ENCODE data around the gene MBNL2.

The MBNL2 gene

DNA sequence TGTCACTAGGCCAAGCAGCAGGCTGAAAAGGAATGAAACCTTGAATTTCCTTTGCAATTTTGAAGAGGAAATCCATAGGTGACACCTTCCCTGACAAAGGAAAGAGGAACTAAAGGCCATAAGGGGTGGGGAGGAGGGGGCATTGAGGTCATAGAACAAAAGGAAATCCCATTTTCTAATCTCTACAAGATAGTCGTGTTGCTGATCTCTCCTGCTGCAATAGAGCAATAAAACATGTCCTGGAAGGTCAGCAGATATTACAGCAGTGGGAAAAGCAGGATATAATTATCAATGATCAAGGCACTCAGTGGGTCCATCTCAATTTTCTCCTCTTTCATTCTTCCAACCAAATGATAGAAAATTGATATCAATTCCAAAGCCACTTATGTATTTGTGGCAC lies 191.6 kb downstream of the MBNL2 start:
- WGBS (ENCODE audit: insufficient coverage, insufficient read length) = no CpG with 5 or more reads among the region's 1 CpG
- no peaks in the 10 kb centered on the region for H3K4me1 ChIP-seq (ENCODE audit: control insufficient read depth, insufficient read depth, low read length)
- DNase-seq (ENCODE audit: low read depth, low spot score) = no peak
- no peaks in the 10 kb centered on the region for H3K27me3 ChIP-seq (ENCODE audit: control insufficient read depth, insufficient read depth, low read length)
- H3K27ac ChIP-seq (ENCODE audit: low read length) = no peak overlapping the region
- no peaks in the 10 kb centered on the region for H3K9me3 ChIP-seq (ENCODE audit: control insufficient read depth, insufficient read depth, low read length)
- H3K4me3 ChIP-seq (ENCODE audit: low read length) = no peak overlapping the region
- no peaks in the 10 kb centered on the region for H3K36me3 ChIP-seq (ENCODE audit: control insufficient read depth, insufficient read depth, low read length)

DNA sequence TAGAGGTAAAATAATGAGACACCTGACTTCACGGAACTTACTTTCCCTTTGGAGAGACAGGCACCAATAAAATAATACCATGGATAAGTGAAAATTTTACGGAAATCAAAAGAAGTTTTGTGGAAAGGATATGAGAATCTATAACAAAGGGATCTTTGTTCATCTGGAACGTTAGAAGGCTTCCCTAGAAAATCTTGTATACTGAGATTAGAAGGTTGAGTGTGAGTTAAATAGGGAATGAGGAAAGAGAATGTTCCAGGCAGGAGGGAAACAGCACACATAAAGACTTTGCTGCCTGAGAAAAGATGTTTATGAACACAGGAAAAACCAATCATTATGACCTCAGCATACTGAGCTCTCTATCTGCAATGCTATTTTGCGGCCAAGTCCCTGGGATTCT lies 192.3 kb downstream of the MBNL2 start:
- Histone ChIP-seq H3K27ac (ENCODE audit: low read length) (no peak overlapping the region), H3K4me1 (ENCODE audit: control insufficient read depth, insufficient read depth, low read length) (no peaks in the 10 kb centered on the region), H3K4me3 (ENCODE audit: low read length) (no peak overlapping the region), H3K27me3 (ENCODE audit: control insufficient read depth, insufficient read depth, low read length) (no peaks in the 10 kb centered on the region), H3K36me3 (ENCODE audit: control insufficient read depth, insufficient read depth, low read length) (no peaks in the 10 kb centered on the region), H3K9me3 (ENCODE audit: control insufficient read depth, insufficient read depth, low read length) (no peaks in the 10 kb centered on the region)
- no CpG with 5 or more reads among the region's 4 CpGs for WGBS (ENCODE audit: insufficient coverage, insufficient read length)
- DNase-seq (ENCODE audit: low read depth, low spot score) = no peak

DNA sequence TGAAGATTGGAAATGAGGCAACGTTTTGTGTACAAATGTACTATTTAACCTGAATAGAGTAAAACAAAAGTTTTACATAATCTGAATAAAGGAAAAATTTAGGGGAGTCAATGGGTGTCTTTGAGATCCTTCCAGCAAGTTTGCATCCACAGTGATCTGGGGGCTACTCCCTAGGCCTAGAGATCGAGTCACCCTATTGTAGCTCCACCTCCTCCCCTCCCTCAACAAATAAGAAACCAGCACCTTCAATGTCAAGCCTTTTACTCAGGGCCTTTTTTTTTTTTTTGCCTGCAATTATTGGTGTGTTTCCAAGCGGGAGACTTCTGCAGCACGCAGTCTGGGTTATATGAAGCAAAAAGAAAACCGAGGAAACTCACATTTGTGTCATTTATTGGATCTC lies 195.6 kb downstream of the MBNL2 start:
- WGBS (ENCODE audit: insufficient coverage, insufficient read length) = no CpG with 5 or more reads among the region's 5 CpGs
- no peaks in the 10 kb centered on the region for H3K27me3 ChIP-seq (ENCODE audit: control insufficient read depth, insufficient read depth, low read length)
- no peak overlapping the region for H3K4me3 ChIP-seq (ENCODE audit: low read length)
- no peaks in the 10 kb centered on the region for H3K9me3 ChIP-seq (ENCODE audit: control insufficient read depth, insufficient read depth, low read length)
- no peaks in the 10 kb centered on the region for H3K4me1 ChIP-seq (ENCODE audit: control insufficient read depth, insufficient read depth, low read length)
- no peaks in the 10 kb centered on the region for H3K36me3 ChIP-seq (ENCODE audit: control insufficient read depth, insufficient read depth, low read length)
- DNase-seq (ENCODE audit: low read depth, low spot score) = no peak
- no peak overlapping the region for H3K27ac ChIP-seq (ENCODE audit: low read length)

DNA sequence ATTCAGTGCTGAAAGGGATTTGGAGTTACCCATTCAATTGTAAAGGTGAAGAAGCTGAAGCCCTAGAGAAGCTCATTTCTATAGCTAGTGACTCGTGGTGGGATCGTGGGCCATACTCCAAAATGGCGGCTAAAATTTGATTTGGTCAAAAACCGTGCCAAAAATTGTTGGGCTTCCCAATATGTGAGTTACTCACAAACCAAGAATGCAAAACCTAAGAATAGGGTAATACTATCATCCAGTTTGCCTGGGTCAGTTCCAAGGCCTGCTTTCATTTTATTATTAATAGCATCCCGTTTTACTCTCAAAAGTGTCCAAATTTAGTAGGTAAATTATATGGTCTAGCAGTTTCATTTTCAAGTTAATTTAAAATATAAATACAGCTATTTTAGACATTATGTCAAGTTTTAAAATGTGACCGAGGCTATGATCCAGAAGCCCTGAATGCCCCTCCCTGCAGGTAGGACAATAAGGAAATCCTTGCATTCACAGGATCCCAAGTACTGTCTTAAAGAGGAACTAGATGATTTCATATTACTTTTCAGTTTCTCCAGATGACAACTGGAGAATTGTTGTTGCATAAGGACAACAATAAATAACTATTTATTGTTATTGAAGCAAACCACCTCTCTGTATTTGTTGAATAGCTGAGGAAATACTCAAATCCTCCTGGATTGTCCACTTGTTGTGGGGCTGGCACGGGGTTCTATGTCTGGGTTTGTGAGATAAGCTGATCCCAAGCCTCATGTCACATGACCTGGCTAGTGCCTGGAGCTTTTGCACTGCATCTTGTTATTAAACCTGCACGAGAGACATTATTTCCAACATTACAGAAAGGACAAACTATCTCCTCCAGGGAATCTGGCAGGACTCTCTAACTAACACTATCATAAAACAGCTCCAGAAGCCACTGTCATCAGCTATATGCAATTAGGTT lies 200.3 kb downstream of the MBNL2 start:
- no peaks in the 10 kb centered on the region for H3K4me1 ChIP-seq (ENCODE audit: control insufficient read depth, insufficient read depth, low read length)
- no peaks in the 10 kb centered on the region for H3K9me3 ChIP-seq (ENCODE audit: control insufficient read depth, insufficient read depth, low read length)
- no peaks in the 10 kb centered on the region for H3K27me3 ChIP-seq (ENCODE audit: control insufficient read depth, insufficient read depth, low read length)
- no peak for DNase-seq (ENCODE audit: low read depth, low spot score)
- no peak overlapping the region for H3K27ac ChIP-seq (ENCODE audit: low read length)
- WGBS (ENCODE audit: insufficient coverage, insufficient read length) = no CpG with 5 or more reads among the region's 8 CpGs
- no peaks in the 10 kb centered on the region for H3K36me3 ChIP-seq (ENCODE audit: control insufficient read depth, insufficient read depth, low read length)
- H3K4me3 ChIP-seq (ENCODE audit: low read length) = no peak overlapping the region

DNA sequence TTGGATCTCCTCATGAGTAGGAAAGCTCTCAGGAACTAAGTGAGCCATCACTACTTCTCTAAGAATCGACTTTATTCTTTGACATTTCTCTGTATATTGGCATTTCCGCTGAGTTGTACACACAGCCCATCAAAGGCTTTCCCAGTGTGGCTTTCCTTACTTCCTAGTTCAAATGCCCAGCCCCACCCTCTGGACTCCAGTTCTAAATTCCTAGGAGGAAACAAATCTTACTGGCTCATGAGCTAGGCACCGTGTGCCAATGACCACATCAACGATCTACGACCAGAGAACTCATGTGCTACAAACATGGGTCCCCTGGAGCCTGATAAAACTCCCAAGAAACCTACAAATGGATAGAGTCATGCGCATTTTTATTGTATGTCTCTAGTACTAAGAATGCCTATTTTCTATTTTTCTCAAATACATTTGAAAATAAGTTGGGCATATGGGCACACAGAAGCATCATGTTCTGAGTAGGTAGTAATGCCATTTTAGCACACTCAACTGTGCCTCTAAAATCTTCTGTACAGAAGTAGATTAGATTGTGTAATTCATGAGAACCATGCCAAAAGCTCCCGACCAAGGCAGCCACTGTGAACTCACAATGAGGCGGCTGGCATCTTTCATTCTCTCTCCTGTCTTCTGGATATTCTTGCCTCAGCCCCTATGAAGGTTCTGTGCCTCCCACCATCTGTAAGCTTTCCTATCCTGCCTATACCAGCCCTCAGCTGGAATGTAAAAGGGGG lies 201.3 kb downstream of the MBNL2 start:
- Histone ChIP-seq H3K27me3 (ENCODE audit: control insufficient read depth, insufficient read depth, low read length) (no peaks in the 10 kb centered on the region), H3K27ac (ENCODE audit: low read length) (no peak overlapping the region), H3K4me1 (ENCODE audit: control insufficient read depth, insufficient read depth, low read length) (no peaks in the 10 kb centered on the region), H3K9me3 (ENCODE audit: control insufficient read depth, insufficient read depth, low read length) (no peaks in the 10 kb centered on the region), H3K36me3 (ENCODE audit: control insufficient read depth, insufficient read depth, low read length) (no peaks in the 10 kb centered on the region), H3K4me3 (ENCODE audit: low read length) (no peak overlapping the region)
- no CpG with 5 or more reads among the region's 8 CpGs for WGBS (ENCODE audit: insufficient coverage, insufficient read length)
- DNase-seq (ENCODE audit: low read depth, low spot score) = no peak

DNA sequence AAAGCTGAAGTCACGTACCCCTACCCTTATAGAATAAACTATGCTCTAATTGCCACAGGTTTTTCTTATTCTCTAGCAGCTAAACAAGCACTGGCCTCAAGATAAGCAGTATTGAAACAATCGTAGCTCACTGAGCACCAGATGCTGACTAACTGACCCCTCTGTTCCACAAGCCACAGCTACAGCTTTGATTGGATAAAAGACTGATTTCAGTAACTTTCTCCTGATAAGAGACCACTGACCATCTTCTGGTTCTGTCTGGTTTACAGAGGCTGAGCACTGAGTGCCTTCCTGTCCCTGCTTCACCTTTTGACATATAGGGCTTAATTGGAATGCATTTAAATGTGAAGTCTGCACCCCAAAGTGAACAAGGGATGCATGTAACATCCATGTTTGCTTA lies 203.5 kb downstream of the MBNL2 start:
- DNase-seq (ENCODE audit: low read depth, low spot score) = no peak
- Histone ChIP-seq H3K36me3 (ENCODE audit: control insufficient read depth, insufficient read depth, low read length) (no peaks in the 10 kb centered on the region), H3K4me1 (ENCODE audit: control insufficient read depth, insufficient read depth, low read length) (no peaks in the 10 kb centered on the region), H3K27ac (ENCODE audit: low read length) (no peak overlapping the region), H3K9me3 (ENCODE audit: control insufficient read depth, insufficient read depth, low read length) (no peaks in the 10 kb centered on the region), H3K27me3 (ENCODE audit: control insufficient read depth, insufficient read depth, low read length) (no peaks in the 10 kb centered on the region), H3K4me3 (ENCODE audit: low read length) (no peak overlapping the region)
- no CpG with 5 or more reads among the region's 2 CpGs for WGBS (ENCODE audit: insufficient coverage, insufficient read length)

DNA sequence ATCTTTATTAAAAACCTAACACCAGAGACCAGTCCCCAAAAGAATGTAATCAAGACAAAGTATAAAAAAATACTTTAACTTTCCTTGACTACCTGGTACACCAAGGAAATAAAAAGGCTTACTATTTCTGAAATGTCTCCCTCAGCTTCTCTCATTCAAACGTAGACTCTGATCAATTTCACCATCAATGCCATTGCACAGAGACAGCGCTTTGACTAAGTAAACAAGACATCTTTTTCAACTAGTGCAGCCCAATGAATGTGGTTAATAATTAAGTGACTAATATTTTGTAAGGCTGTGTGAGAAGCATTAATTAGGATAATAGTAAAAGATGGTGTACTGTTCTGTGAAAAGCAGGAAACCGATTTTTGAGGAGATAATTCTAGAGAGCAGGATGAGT lies 204.6 kb downstream of the MBNL2 start:
- no CpG with 5 or more reads among the region's 3 CpGs for WGBS (ENCODE audit: insufficient coverage, insufficient read length)
- Histone ChIP-seq H3K9me3 (ENCODE audit: control insufficient read depth, insufficient read depth, low read length) (no peaks in the 10 kb centered on the region), H3K27ac (ENCODE audit: low read length) (no peak overlapping the region), H3K36me3 (ENCODE audit: control insufficient read depth, insufficient read depth, low read length) (no peaks in the 10 kb centered on the region), H3K4me1 (ENCODE audit: control insufficient read depth, insufficient read depth, low read length) (no peaks in the 10 kb centered on the region), H3K4me3 (ENCODE audit: low read length) (no peak overlapping the region), H3K27me3 (ENCODE audit: control insufficient read depth, insufficient read depth, low read length) (no peaks in the 10 kb centered on the region)
- DNase-seq (ENCODE audit: low read depth, low spot score) = no peak

DNA sequence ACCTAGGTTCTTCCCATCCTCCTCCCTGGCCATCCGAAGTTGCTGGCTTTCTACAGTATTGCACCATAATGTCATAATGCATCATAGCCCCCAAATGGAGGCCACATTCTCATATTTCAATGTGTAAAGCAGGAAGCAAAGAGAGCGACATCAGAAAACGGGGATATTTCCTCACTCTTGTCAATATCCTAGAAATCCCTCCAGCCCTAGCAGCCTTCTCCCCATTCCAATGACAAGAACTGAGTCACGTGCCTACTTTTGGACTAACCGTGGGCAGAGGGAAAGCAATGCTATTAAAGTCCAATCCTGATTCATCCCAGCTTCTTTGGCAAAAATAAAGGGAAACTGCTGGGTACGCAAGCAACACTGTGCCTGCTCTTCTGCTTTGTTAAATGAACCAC lies 207.5 kb downstream of the MBNL2 start:
- H3K4me3 ChIP-seq (ENCODE audit: low read length) = no peak overlapping the region
- H3K36me3 ChIP-seq (ENCODE audit: control insufficient read depth, insufficient read depth, low read length) = no peaks in the 10 kb centered on the region
- no CpG with 5 or more reads among the region's 6 CpGs for WGBS (ENCODE audit: insufficient coverage, insufficient read length)
- no peak overlapping the region for H3K27ac ChIP-seq (ENCODE audit: low read length)
- no peaks in the 10 kb centered on the region for H3K4me1 ChIP-seq (ENCODE audit: control insufficient read depth, insufficient read depth, low read length)
- no peaks in the 10 kb centered on the region for H3K9me3 ChIP-seq (ENCODE audit: control insufficient read depth, insufficient read depth, low read length)
- no peaks in the 10 kb centered on the region for H3K27me3 ChIP-seq (ENCODE audit: control insufficient read depth, insufficient read depth, low read length)
- DNase-seq (ENCODE audit: low read depth, low spot score) = no peak

DNA sequence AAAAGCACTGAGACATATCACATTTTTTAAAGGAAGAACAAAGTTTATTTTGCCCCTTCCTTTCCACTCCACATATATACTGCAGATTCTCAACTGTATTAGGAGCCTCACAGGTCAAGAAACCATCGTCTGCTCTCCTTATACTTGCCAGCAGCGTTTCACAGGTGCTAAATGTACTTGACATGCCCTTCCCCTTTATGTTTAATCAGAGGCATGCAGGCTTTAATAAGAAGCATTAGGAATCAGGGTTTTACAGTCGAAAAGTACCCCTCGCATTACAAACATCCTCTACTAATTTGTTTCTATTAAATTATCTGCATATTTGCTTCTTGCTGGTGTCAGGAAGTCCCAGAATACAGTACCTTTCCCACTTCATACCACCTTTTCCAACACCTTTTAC lies 208.2 kb downstream of the MBNL2 start:
- Histone ChIP-seq H3K4me1 (ENCODE audit: control insufficient read depth, insufficient read depth, low read length) (no peaks in the 10 kb centered on the region), H3K27me3 (ENCODE audit: control insufficient read depth, insufficient read depth, low read length) (no peaks in the 10 kb centered on the region), H3K4me3 (ENCODE audit: low read length) (no peak overlapping the region), H3K27ac (ENCODE audit: low read length) (no peak overlapping the region), H3K9me3 (ENCODE audit: control insufficient read depth, insufficient read depth, low read length) (no peaks in the 10 kb centered on the region), H3K36me3 (ENCODE audit: control insufficient read depth, insufficient read depth, low read length) (no peaks in the 10 kb centered on the region)
- DNase-seq (ENCODE audit: low read depth, low spot score) = no peak
- WGBS (ENCODE audit: insufficient coverage, insufficient read length) = no CpG with 5 or more reads among the region's 4 CpGs

DNA sequence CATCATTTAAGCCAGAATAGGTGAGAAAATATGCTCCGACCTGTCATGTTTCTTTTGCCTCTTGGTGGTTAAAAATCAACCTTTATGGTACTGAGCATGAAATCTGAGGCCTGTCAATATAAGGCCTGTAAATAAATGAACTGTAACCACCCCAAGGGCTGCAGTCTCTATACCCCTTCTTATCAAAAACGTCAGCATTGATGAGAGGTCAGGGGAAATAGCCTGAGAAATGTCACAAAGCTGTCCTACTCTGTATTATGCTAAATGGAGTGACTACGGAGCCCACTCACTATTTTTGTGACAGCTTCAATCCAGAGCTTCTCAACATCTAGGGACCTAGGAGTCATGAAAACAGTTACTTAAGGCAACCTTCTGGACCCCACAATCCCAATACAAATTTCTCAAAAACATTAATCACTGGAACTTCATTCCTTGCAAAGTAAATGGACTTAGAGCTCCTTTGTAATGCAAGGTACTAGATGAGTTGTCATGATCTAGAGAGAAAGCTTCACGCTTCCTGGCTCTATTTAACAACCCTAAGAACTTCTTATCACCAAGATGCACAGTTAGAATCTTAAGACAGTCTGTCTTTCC lies 209.1 kb downstream of the MBNL2 start:
- Histone ChIP-seq H3K27me3 (ENCODE audit: control insufficient read depth, insufficient read depth, low read length) (no peaks in the 10 kb centered on the region), H3K4me1 (ENCODE audit: control insufficient read depth, insufficient read depth, low read length) (no peaks in the 10 kb centered on the region), H3K36me3 (ENCODE audit: control insufficient read depth, insufficient read depth, low read length) (no peaks in the 10 kb centered on the region), H3K27ac (ENCODE audit: low read length) (no peak overlapping the region), H3K9me3 (ENCODE audit: control insufficient read depth, insufficient read depth, low read length) (no peaks in the 10 kb centered on the region), H3K4me3 (ENCODE audit: low read length) (no peak overlapping the region)
- WGBS (ENCODE audit: insufficient coverage, insufficient read length) = no CpG with 5 or more reads among the region's 4 CpGs
- no peak for DNase-seq (ENCODE audit: low read depth, low spot score)

All from iPS DF 6.9 (cell line).